HTERT RPE-1 (cell line): ENCODE results near the gene BAMBI.

Source experiments
- in situ Hi-C: fragments of 300-500 bp; cut with MboI; formaldehyde crosslinking; loops from 4 replicates; pipeline ENCODE4 v1.14.3; 2020; ENCODE audit warnings: low sequenced_read_pairs

The BAMBI gene

GRCh38 chr10:28674782-28675181 lies 2.5 kb upstream of the BAMBI start:
- in situ Hi-C loops: no loop called here

DNA sequence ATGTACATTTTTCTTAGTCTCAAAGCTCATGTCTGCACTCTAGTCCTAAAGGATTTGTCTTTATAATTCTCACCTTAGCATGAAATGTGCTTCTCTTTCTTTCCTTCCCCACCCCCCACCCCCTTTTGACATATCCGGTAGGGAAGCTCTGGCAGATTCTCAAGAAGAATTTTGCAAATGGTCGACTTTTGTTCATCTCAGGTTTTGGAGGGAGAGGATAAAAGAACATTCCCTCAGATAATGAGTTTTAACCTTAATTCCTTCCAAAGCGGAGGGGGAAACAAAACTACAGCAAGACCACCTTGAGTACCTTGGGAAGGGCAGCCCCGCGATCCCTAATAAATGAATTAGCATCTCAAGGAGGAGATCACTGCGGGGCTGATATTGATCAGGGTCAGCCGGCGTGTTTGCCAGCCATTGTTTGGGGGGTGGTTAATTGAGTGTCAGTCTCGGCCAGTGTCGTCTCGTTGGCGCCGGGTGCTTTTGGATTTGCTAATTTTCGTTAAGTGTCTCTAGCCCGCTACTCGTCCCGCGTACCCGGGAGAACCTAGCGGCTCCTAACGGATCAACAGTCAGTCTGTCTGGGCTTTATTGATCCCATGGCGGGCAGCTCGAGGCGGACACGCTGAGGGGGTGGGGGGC lies 874 bp upstream of the BAMBI start:
- in situ Hi-C loops: no loop called here

DNA sequence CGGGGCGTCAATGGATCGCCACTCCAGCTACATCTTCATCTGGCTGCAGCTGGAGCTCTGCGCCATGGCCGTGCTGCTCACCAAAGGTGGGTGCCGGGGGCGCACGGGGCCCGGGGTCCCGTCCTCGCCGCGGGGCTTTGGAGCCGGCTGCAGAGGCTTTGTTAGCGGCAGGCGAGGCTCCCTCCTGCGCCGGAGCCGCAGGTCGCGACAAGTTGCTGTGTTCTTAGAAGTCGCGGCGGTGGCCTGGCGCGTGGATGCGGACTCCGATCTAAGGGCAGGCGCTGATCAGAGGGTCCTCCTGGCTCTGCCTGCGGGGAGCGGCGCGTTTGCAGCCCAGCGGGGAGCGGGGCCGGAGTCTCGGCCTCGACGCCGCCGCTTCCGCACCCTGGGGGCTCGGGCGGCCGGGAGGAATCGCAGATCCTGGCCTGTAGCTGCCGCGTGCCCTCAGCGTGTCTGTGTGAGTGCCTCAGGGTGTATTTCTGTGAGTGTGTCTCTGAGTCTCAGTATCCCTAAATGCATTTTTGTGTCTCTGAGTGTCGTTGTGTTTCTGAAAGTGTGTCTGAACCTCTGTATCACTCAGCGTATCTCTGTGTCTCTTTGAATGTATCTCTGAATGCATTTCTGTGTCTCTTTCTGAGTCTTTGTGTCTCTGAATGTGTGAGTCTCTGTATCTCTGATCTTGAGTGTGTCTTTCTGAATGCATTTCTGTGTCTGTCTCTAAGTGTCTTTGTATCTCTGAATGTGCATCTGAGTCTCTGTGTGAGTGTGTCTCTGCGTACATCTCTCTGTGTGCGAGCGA lies 766 bp downstream of the BAMBI start:
- in situ Hi-C loops: no loop called here

DNA sequence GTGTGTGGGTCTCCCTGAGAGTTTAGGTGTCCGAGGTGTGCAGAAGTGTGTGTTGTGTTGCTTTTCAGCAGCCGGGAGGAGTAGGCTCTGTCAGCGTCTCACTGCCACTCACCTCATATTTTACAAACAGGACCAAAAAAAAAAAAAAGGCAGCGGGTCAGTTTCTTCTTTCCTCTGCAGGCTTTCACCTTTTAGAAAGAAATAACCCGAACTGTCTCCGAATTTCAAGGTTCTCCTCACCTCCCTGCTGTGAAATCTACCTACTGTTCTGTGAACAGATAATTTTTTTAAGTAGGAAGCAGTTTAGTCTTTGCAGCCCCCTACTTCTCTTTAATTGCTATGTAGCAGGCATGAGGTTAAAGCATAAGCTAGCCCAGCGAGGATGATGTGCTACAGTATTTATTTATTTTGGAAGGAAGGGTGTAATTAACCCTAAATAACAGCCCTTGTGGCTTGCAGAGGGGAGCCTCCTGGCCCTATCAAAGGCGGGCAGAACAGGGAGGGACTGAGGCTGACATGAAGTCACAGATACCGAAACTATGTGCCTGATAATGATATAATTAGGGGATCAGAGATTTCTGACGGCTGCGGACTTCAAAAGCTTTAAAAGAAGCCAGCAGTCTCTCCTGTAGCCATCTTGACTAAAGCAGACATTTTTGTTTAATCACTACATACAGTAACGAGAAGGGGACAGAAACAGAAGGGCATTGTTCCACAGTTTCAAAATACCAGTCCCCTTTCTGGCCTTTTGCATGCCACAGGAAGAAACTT lies 1.6 kb downstream of the BAMBI start:
- in situ Hi-C loops: no loop called here

GRCh38 chr10:28679581-28680357 lies 2.4 kb downstream of the BAMBI start:
- in situ Hi-C loops: no loop called here

GRCh38 chr10:28680358-28680752 lies 3.0 kb downstream of the BAMBI start:
- in situ Hi-C loops: no loop called here

- in situ Hi-C loops: no loop called here
Measured at GRCh38 chr10:28681291-28681763, 4.0 kb downstream of the BAMBI start.

GRCh38 chr10:28681928-28682750 lies 4.8 kb downstream of the BAMBI start:
- in situ Hi-C loops: no loop called here

DNA sequence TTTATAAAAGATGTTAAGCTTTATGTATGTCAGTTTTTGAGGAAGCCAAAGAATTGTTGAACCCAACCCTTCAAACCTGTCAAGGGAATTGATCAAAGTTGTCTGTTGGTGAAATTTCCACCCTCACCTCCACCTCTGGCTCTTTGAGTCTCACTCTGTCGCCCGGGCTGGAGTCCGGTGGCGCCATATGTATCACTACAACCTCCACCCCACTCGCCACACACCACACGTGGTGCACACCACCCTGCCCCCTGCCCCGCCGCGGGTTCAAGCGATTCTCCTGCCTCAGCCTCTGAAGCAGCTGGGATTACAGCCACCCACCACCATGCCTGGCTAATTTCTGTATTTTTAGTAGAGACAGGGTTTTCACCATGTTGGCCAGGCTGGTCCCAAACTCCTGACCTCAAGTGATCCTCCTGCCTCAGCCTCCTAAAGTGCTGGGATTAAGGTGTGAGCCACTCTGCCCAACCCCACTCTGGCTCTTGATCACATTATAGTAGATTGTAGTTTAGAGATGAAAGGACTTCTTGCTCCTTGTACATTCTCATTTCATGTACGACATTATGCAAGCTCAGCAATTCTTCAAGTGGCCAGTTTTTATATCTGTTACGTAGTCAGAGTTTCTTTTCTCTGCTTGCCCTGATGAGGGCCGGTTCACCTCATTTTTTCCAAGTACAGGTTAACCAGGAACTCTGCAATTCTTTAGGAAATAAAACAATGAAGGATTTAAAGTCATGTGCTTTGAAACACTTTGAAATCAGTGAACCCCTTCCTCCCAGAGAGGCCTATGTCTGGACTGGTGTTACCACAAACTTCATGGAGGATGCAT lies 7.0 kb downstream of the BAMBI start:
- in situ Hi-C loops: no loop called here

DNA sequence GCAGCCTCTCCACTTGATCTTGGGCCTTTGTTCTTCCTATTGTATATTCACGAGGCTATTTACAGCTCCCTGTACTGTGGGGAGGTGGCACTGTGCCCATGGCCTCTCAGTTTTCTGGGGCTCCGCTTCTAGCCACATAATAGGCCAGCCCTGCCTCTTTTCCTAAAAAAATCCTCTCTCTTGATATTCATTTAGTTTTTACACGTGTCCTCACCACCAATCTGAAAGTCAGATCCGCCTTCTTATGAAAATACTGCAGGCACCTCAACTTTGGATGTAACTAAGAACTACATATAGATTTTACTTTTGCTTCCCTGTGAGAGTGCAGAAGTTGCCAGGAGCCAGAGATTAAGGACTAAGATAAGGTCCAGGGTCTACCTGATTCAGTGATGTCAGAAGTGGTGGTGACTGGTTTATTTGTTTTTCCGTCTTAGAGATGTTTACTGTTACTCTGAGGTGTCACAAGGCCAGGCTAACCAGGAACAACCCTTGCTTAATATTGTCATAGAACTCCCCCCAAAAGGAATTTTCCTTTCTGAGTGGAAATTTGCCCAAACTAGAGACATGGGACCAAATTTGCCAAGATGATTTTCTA lies 7.8 kb downstream of the BAMBI start:
- in situ Hi-C loops: no loop called here

- in situ Hi-C loops: no loop called here
Measured at GRCh38 chr10:28685717-28686116, 8.4 kb downstream of the BAMBI start.

- in situ Hi-C loops: no loop called here
Measured at GRCh38 chr10:28686835-28687682, 9.7 kb downstream of the BAMBI start.

- in situ Hi-C loops: no loop called here
Measured at GRCh38 chr10:28687683-28688001, 10.3 kb downstream of the BAMBI start.

DNA sequence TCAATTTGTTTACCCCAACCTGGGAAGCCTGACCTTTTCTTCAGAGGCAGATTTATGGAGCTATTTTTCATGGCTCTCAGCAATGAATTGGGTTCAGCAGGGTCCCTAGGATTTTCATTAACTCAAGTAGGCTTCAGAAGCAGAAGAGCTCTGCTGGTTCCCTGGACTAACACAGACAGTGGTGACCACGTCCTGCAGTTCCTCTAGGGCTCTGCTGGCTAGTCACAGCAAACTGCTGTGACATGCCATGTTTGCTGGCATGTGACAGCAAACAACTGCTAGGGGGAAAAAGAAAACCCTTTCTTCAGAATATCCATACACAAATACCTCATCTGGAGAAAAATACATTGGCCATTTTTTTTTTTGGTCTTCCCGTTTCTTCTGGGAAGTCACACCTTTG lies 13.2 kb downstream of the BAMBI start:
- in situ Hi-C loops: no loop called here

DNA sequence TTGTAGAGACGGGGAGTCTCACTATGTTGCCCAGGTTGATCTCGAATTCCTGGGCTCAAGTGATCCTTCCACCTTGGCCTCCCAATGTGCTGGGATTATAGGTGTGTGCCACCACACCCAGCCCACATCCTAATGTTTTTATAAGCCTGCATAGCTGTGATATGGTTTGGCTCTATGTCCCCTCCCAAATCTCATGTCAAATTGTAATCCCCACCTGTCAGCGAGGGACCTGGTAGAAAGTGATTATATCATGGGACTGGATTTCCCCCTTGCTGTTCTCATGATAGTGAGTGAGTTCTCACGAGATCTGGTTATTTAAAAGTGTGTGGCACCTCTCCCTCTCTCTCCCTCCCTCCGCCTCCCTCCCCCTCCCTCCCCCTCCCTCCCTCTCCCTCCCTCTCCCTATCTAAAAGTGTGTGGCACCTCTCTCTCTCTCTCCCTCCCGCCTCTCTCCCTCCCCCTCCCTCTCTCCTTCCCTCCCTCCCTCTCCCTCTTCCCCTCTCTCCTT lies 13.9 kb downstream of the BAMBI start:
- in situ Hi-C loops: no loop called here

DNA sequence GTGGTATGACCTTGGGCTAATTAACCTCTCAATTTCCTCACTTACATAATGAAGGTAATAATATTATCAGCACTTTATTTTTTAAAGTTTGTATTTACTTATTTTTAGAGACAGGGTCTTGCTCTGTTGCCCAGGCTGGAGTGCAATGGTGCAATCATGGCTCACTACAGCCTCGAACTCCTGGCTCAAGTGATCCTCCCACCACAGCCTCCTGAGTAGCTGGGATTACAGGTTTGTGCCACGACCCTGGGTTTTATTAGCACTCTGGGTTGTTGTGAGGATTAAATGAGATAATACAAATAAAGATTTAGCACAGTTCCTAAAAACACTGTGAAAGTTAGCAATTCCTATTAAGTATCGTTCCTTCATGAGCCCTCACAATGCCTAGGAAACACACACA lies 14.7 kb downstream of the BAMBI start:
- in situ Hi-C loops: no loop called here

DNA sequence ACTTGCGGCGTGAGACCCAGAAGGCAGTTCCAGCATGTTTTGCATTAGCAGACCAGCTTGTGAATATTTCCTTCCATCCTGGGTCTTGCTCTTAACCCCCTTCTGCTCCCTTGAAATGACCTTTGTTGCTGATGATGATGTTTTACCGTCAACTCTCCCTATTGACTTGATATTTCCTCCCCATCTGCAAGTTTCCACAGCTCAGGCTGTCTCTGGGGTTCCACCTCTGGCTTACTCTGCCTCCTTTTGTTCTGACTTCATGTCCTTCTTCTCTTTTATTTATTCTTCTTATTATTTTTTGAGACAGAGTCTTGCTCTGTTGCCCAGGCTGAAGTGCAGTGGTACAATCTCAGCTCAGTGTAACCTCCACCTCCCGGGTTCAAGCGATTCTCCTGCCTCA lies 17.2 kb downstream of the BAMBI start:
- in situ Hi-C loops: no loop called here

DNA sequence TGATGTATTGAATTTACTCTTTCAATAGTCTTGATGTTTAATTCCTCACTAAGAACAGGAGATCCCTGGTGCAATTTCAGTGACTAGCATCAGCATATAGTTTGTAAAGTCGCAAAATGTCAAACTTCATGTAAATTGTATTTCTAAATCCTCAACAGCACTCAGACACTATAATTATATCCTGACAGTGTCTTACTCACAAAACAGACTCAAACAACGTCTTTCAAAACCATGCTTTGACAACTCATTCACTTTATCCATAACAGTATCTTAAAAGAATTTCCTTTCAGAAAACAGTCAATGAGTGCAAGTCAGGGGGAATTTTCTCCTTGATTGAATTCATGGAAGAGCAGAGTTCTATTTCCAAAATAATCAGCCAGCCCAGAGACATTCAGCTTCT lies 20.8 kb downstream of the BAMBI start:
- in situ Hi-C loops: no loop called here
